ENCODE results near the gene PKP4.

Gene PKP4

DNA sequence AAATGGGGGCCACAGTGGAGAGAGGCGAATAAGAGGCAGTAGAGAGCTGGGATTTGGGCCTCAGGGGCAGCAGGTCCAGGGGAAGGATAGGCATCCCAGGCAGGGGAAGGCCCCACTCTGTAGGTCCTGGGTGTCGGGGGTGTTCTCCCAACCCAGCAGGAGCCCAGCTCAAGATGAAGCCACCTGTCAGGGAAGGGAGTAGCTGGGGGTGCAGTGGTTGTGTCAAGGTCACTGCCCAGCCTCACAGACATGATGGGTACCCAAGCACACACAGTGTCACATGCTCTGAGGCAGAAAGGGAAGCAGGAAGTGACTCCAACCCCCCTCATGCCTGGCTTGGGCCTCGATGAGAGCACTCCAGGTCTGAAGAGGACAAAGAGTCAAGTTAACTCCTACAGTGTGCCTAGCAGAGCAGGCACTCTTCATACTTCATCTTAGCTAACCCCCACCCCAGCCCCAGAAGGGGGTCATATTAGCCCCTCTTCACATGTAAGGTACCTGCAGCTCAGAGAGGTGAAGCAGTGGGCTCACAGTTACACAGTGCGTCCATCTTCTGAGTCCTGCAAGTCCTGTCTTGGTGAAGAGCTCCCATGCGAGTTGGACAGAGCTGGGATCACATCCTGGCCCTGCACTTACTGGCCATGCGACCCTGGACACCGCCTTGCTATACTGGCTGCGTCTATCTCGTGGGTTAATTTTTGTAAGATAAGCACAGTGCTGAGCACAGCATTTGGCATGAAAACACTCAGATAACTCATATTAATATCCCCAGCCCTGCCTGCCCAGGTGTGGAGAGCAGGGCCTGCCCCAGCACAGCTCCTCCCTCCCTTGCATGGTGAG is 265.7 kb downstream of the PKP4 start:
- DNase-seq: no peak

DNA sequence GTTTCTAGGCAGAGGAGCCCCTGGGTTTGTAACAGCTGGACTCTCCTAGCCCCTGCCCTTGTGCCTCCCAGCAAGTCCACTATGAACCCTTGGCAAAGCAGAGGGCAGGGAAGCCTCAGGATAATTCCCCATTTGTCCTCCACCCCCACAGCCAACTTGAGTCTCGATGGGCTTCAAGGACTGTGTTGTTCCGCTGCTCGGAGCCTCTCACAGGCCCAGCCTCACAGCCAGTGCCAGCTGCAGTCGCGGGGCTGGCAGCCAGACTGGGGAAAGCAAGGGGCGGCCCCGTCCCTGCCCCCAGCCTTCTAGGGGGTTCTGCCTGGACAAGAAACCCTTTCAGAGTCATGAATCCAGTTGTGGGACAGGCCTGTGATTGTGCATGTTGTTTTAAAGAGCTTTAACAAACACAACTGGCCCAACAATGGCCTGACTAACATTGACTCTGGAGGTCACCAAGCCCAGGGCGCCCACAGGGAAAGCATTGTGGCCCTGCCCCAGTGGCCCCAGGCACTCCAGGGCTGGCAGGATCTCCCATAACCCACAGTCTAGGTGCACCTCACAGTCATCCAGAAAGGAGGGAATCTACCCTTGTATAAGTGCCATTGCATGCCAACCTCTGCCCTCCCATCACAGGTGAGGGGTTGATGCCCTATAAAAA is 266.6 kb downstream of the PKP4 start:
- no peak for DNase-seq

DNA sequence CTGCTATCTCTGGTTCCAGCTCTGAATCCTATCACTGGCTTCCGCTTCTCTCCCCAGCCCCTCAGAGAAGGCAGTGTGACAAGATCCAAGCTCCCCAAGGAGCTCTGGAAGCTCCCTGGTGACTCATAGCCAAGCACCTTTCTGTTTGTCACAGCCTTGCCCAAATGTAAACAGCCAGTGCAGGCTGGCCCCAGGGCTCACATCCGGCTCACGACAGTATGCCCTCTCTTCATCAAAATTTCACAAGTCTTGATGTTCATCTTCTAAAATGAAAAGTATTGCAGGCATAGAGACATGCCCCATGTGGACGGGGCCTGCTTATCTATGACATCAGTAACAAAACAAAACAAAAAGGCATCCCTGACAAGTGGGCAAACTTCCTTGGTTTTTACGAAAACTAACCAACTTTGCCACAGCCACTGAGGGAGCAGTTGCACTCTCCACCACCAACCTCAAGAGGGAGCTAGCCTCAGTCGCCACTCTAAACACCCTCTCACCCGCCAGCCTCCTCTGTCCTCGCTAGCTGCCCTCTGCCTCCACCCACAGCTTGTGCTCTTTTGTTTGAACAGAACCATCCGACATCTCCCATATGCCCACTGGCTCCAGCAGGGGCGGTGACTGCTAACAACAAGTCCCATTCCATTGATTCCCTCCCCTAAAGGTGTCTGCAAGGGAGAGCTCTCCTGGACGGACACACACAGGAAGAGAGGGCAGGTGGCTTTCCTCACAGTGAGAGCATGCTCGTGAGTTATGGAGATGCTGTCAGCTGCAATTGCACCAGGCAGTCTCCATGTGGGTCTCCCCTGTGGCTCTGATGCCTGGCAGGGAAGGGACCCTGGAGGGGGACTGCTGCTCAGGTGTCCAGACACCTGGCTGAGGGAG is 267.4 kb downstream of the PKP4 start:
- no peak for DNase-seq

DNA sequence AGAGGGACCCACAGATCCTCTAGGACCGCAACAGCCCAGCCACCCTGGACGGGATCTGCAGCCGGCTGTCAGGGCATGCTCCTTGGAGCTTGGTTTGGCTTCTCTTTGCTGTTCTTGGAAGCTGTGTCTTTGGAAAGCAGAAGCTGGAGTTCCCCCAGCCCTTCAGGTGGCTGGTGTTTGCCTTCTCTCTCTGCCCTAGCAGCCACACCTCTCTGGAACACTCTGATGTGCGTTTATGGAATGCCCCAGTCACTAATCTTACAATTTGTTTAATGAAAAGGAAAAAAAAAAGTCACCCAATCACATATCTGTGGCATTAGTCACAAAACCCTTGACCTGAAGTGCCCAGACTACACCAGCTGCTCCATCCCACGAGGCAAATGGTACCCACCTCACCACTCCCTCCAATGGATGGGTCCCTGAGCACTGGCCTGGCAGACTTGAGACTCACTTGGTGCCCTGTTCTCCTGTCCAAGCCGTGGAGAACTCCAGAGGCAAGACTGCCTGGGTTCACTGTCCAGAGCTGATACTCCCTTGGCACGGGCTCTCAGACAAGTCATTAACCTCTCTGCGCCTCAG is 268.1 kb downstream of the PKP4 start:
- DNase-seq: no peak

DNA sequence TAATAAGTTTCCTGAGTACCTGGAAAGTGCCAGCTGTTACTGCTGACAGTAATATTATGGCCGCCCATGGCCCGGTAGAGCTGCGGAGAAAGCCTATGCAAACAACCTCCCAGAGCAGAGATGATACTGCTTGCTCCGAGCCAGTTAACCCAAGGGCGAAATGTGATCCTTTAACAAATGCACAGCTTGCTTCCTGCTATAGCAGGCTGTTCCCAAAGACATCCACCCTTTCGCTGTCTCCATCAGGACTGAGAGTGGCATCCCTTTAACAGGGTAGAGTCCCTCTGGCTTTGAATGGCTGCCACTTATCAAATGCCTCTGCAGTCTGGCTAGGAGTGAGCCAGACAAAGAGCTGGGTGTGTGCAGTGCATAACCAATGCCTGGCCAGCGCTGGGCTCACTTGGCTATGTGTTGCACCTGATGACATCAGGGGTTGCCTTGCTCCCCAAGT is 268.7 kb downstream of the PKP4 start:
- no peak for DNase-seq

DNA sequence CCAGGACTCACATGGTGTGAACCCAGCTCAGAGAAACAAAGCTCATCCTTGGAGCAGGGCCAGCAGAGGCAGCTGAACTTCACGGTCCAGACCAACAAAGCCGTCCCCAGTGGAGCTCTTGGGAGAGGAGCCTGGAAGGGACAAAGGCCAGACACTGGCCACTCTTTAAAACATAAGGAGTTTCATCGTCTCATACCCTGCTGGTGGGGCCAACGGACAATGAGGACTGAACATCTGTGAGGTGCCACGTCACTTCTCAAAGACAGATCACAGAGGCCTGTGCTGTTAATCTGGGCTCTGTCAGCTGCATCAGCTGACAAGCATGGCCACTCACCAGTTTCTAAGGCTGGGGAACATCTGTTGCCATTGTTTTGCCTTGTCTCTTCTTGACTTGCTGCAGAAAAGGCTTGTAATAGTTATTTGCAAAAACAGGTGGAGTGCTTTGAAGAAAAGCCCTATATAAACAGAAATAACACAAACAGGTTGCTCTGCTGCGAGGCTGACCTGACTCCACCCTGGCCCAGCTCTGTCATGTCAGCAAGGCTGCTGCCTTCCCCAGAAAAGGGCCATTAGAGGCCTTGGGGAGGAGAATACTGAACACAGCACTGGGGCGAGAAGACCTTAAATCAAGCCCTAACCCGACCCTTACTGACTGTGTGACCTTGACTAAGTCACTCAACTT is 270.3 kb downstream of the PKP4 start:
- DNase-seq: no peak

DNA sequence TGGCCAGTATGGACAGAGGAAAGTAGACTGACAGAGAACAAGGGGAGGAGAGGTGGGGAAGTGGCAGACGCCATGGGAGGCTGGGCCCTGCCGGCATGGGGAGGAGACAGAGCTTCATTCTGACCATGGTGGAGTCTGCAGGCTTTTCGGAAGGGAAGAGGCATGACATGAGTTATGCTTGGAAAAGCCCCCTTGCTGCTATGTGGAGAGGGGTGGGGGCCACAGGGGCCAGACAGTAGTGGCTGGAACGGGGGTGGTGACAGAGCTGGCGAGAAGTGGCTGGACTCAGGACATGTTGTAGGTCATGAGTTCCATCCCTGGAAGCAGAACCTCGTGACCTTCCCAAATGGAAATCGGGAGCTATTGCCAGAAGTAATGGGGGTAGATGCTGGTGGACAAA is 271.7 kb downstream of the PKP4 start:
- no peak for DNase-seq

DNA sequence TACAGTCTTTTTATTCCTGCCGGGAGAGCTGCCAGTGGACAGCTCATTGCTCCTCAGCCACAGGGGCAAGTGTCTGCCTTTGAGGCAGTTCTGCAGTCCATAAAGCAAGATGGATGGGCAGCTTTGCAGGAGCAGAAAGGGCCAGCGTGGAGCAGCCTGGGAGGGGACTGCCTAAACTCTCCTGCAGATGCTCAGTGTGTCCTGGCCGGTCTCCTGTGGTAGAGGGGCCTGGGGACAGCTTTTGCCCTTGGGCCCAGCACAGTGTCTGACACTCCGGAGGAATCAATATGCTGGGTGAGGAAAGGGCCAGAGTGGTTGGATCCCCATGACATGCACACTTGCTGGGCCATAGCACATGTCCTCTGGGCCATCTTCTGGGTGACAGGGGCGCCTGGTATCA is 272.7 kb downstream of the PKP4 start:
- DNase-seq: no peak

DNA sequence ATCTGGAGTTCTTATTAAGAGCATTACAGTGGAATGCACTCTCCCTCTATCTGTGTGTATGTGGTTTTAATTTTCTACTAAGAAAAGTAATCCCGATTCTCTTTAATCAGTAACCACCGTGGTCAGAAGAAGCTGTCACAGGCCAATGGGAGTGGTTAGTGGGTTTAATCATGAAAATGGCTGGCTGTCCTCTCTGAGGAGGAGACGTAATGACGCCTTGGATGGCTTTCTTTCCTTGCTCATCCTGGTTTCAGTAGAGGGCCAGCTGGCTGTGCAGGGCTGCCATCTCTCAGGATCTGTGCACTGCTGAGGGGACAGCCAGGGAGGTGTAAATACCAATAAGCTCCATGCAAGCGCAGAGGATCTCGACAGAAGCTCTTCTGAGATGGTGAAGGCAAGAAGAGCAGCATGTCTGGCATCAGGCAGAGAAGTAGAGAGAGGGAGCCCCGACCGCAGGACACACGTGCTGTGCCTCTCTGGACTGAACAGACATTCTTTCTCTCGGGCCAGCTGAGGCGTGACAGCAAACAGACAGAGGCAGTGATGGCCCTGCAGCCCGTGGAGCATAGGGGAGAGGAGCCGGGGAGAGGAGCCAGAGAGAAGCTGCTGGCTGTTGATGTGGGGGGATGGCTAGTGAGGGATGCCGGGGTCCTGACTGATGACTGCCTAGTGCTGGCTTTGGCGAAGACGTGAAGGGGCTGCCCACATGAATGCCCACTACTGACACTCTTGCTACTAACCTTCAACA is 273.3 kb downstream of the PKP4 start:
- no peak for DNase-seq

DNA sequence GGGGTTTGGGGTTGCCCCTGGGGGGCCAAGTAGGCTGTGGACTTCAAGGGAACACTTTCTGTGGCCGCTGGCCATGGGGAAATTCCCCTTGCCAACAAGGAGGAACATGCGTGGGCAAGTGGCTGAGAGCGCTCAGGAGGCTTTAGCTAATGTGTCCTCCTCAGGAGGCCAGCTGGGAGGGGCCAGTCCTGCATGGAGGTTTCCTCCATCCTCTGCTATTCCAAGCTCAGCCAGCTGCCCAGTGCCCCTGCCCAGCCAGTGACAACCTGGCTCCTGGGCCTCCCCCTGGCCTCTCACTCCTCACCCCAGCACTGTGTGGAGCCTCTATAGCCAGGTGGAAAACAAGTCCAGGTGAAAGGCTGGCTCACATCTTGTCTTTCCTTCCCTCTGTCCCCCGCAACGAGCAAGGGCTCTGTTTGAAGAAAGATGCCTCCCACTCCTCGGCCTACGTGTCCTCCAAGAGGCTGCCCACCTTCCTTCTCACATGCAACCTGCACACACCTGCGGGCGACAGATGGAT is 273.9 kb downstream of the PKP4 start:
- no peak for DNase-seq

DNA sequence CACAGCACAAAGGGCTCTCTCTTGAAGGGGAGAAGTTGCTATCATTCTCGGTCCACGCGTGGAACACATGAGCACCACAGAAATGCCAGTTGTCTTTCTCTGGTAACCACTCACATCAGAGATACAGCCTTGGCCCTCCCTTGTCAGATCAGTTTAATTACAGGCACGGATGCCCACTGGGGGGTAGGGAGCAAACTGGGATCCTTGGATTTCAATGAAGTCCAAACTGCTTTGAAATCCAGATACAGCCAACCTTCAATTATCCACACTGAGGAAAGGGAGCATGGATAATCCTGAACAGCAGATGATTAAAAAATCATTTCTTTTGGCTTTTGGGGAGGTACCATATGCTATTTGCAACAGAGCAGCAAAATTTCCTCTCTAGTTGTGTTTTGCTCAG is 274.6 kb downstream of the PKP4 start:
- DNase-seq: no peak

All from Kasumi-1 (cell line).